NCI-H82 treated with DMSO at 0.1 percent for 48 hours (cell line): ENCODE results near the gene TMEM14B.
A peak's percentile ranks its signal among the peaks of the same experiment; 100 is the strongest.
"Not testable (repeated sequence)": the region's sequence is repeated elsewhere in the genome, so short reads cannot be mapped to it uniquely, and the experiment has no call there.

Source experiments
- DNase-seq: peaks from one replicate; lab custom pipeline; 2025; ENCODE audit not compliant: unreplicated experiment; lab: John Stamatoyannopoulos, UW

The TMEM14B gene

GRCh38 chr6:10745116-10745515 is 2.5 kb upstream of the TMEM14B start:
- no peak for DNase-seq

GRCh38 chr6:10746915-10747250 is 722 bp upstream of the TMEM14B start:
- DNase-seq, result no peak

GRCh38 chr6:10749734-10750133 is 2.1 kb downstream of the TMEM14B start:
- no peak for DNase-seq

GRCh38 chr6:10750568-10750967 is 3.0 kb downstream of the TMEM14B start:
- DNase-seq, result not testable (repeated sequence)

GRCh38 chr6:10751757-10752156 is 4.2 kb downstream of the TMEM14B start:
- DNase-seq, result not testable (repeated sequence)

GRCh38 chr6:10756085-10756484 is 8.5 kb downstream of the TMEM14B start:
- DNase-seq, result no peak

GRCh38 chr6:10759312-10759839 is 11.8 kb downstream of the TMEM14B start:
- no peak for DNase-seq

- no peak for DNase-seq
These were observed 12.3 kb downstream of the TMEM14B start for GRCh38 chr6:10759884-10760329.

GRCh38 chr6:10763006-10763405 is 15.4 kb downstream of the TMEM14B start:
- DNase-seq, result no peak

- DNase-seq, result no peak
These were observed 21.8 kb downstream of the TMEM14B start for GRCh38 chr6:10769419-10769818.

GRCh38 chr6:10771371-10771894 is 23.8 kb downstream of the TMEM14B start:
- DNase-seq, result no peak

GRCh38 chr6:10778230-10778629 is 30.6 kb downstream of the TMEM14B start:
- no peak for DNase-seq

GRCh38 chr6:10779076-10779475 is 31.5 kb downstream of the TMEM14B start:
- peak; percentile 27 for DNase-seq

GRCh38 chr6:10791673-10792072 is 44.1 kb downstream of the TMEM14B start:
- DNase-seq, result no peak

GRCh38 chr6:10792101-10792500 is 44.5 kb downstream of the TMEM14B start:
- DNase-seq, result no peak

- no peak for DNase-seq
These were observed 45.4 kb downstream of the TMEM14B start for GRCh38 chr6:10793035-10793434.

- no peak for DNase-seq
These were observed 46.1 kb downstream of the TMEM14B start for GRCh38 chr6:10793695-10794094.

- DNase-seq, result no peak
These were observed 46.6 kb downstream of the TMEM14B start for GRCh38 chr6:10794239-10794638.

- DNase-seq, result no peak
These were observed 53.2 kb downstream of the TMEM14B start for GRCh38 chr6:10800810-10801209.

GRCh38 chr6:10801224-10801848 is 53.7 kb downstream of the TMEM14B start:
- DNase-seq, result peak; percentile 39
